GM18517 (cell line): ENCODE measurements around the gene FAM13A.
A peak's percentile ranks its signal among the peaks of the same experiment; 100 is the strongest.
"Not testable (repeated sequence)": the region's sequence is repeated elsewhere in the genome, so short reads cannot be mapped to it uniquely, and the experiment has no call there.

Experiments
- ATAC-seq: cut with Tn5 transposase; IDR thresholded peaks from one replicate; pipeline ENCODE4 v1.9.1; 2021; ENCODE audit warnings: mild to moderate bottlenecking, moderate library complexity; ENCODE audit not compliant: unreplicated experiment

The FAM13A gene

DNA sequence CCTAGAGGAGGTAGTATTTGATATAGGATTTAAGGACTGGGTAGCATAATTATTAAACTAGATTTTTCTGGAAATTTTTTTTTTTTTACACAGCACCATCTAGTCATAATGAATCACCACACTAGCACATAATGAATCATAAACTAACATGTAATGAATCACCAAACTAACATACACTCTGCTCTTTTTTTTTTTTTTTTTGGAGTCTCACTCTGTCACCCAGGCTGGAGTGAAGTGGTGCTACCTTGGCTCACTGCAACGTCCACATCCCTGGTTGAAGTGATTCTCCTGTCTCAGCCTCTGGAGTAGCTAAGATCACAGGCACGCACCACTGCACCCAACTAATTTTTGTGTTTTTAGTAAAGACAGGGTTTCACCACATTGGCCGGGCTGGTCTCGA is 92.5 kb downstream of the FAM13A start:
- peak; percentile 55 for ATAC-seq

DNA sequence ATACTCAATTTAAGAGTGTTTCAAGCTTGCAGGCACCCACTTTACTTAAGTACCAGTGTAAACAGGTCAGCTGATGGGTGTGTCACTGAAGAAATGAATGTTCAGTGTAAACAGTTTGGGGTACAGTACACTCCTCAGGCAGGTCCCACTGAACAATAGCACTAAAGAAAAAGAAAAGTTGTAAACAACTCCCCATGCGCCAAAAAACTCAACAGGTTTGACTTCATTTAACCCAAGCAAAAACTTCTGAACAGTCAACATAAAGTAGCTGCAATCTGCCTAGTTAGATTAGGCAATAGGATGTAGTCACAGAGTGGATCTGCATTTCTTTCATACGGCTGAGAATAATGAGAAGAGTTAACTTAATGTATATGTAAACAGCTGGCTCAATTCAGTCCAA is 93.2 kb downstream of the FAM13A start:
- ATAC-seq: no peak

DNA sequence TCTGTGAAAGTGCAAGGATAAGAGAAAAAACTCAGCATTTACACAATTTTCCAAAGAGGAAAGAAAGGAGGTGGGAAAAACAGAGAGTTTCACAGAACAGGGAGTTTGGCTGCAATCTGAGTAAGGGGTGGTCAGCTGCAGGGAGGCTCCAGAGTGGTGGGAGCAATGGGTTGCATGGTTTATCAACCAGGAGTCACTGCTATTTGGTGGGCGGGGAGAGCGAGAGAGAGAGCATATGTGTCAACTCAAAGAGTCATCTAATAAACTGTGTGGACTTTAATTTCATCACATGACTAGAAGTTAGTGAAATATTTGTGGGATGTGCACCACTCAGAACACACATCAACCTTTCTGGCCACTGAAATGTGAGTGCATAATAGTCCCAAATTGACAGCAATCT is 94.6 kb downstream of the FAM13A start:
- ATAC-seq: no peak

DNA sequence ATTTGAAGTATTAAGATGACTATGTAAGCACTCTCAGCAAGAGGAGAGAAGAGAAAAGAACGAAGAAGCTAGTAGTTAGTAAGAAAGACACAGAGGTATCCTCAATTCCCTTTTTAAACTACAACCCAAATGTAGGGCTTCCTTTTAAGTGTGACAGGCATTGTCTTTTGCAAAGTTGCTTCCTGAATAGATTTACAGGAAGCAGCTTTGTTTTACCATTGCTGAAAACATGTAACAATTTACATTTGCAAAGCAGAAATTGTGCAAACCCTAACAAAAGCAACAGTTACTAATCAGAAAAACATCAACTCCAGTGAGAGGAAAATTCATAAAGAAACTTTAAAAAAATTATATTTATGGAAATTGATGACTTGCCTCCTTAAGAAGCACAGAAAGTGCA is 96.4 kb downstream of the FAM13A start:
- no peak for ATAC-seq

DNA sequence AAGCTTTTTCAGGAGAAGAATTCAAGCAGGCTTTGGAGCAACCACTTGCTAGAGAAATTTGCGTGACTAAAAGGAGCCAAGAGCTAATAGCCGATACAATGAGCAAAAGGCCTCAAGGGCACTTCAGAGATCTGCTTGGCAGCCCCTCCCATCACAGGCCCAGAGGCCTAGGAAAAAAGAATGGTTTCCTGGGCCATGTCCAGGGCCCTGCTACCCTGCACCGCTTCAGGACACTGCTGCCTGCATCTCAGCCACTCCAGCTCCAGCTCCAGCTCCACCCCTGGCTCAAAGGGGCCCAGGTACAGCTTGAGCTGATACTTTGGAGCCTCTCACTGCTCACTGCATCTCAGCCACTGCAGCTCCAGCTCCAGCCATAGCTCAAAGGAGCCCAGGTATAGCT is 98.9 kb downstream of the FAM13A start:
- no peak for ATAC-seq

DNA sequence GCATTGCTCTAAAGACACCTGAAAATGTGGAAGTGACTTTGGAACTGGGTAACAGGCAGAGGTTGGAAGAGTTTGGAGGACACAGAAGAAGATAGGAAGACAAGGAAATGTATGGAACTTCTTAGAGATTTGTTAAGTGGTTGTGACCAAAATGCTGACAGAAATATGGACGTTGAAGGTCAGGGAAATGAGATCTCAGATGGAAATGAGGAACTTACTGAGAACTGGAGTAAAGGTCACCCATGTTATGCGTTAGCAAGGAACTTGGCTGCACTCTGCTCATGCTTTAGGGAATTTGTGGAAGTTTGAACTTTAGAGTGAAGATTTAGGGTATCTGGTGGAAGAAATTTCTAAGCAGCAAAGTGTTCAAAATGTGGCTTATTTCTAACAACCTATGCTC is 99.4 kb downstream of the FAM13A start:
- ATAC-seq: no peak

DNA sequence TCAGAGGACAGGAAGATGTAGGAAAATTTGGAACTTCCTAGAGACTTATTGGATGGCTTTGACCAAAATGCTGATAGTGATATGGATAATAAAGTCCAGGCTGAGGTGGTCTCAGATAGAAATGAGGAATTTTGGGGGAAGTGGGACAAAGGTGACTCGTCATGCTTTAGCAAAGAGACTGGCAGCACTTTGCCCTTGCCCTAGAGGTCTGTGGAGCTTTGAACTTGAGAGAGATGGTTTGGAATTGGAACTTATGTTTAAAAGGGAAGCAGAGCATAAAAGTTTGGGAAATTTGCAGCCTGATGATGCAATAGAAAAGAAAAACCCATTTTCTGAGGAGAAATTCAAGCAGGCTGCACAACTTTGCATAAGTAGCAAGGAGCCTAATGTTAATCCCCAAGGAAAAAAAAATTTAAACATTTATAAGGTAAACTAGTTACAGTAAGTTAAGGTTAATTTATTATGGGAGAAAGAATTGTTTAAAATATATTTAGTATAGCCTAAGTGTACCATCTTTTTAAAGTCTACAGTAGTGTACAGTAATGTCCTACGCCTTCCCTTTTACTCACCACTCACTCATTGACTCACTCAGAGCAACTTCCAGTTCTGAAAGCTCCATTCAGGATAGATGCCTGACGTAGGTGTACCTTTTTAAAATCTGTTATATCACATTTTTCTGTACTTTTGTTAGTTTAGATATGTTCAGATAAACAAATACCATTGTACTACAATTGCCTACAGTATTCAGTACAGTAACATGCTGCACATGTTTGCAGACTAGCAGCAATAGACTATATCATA is 101.2 kb downstream of the FAM13A start:
- no peak for ATAC-seq

DNA sequence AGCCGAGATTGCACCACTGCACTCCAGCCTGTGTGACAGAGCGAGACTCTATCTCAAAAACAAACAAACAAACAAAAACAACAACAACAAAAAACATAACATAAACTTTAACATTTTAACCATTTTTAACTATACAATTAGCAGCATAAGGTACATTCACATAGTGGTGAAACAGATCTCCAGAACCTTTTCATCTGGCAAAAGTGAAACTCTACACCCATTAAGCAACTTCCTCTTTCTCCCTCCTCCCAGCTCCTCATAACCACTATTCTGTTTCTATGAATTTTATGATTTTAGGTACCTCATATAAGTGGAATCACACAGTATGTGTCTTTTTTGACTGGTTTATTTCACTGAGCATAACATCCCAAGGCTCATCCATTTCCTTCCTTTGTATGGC is 103.6 kb downstream of the FAM13A start:
- peak; percentile 66 for ATAC-seq

DNA sequence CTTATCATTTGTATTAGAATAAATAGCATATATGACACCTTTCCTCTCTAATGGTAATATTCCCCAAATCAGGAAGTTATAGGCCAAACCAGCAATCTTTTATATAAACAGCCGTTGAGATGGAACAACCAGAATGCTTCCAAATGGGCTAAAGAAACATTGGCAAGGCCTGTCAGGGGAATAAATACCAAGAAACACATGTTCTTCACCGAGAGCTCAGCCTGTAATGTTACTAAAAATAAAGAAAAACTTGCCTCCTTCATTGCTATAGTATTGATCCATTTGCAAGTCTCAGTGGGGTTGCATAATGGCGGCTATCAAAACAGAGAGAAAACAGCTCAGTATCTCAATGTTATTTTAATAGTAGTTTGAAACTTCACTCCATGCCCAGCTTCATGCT is 104.9 kb downstream of the FAM13A start:
- ATAC-seq: no peak

DNA sequence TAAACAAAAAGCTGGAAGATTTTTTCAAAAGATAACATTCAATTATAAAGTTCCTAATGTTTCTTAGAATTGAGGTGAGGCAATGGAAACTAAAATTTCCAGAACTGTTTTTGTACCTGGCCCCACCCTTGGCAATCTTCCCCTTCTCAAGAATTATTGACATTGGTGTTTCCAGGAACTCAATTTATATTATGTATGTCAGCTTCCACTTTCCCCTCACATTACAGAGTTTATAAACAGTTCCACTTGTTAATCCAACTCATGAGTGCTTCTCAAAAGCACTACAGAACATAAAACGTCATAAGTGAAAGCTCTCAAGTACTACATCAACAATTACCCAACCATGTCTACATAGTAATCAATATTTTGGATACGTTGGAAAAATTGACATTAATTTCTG is 107.4 kb downstream of the FAM13A start:
- ATAC-seq: no peak

DNA sequence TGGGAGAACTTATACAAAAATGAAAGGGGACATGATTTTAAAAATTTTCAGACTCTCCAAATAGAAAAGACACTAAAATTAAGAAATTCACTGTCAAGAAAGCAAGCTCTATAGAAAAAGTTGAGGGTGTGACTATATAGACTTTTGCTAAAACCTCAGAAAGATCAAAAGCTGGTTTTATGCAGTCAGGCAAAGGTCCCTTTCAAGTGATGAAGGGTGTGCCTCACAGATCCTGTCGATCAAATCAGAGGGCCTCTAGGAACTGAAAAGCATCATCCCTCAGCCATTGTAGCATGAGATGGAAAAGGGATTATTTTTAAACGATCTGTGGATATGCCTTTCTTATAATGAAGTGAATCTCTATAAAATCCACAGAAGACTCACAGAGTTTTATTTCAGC is 116.5 kb downstream of the FAM13A start:
- ATAC-seq: no peak

DNA sequence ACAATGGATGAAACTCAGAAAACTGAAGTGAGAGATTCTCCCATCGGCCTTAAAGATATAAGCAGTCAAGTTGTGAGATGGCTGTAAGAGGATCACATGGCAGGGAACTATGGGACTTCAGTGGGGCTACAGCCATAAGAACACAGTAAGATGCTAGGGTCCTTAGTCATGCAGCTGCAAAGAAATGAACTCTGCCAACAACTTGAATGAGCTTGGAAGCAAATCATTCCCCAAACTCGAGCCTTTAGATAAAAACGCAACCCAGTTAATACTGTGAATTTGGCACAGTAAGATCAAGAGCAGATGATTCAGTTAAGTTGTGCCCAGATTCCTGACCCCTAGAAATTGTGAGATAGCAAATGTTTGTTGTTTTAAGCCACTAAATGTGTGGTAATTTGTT is 117.3 kb downstream of the FAM13A start:
- no peak for ATAC-seq

DNA sequence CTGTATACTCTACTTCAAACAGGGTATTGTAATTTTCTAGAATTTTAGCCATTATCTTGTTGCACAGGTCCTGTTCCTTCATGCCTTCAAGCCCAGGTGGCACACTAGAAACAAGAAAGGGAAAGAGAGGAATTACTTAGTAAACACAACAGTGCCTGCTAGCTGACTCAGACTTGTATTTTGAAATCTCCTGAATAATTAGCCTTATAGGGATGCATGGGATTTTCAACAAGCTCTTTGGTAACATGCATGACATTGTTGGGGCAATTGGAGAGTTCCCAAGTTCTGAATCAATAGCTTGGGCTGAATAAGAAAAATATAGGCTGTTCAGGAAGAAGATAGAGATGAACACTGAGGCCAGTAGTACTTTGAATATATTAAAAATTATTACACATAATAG is 118.8 kb downstream of the FAM13A start:
- no peak for ATAC-seq

DNA sequence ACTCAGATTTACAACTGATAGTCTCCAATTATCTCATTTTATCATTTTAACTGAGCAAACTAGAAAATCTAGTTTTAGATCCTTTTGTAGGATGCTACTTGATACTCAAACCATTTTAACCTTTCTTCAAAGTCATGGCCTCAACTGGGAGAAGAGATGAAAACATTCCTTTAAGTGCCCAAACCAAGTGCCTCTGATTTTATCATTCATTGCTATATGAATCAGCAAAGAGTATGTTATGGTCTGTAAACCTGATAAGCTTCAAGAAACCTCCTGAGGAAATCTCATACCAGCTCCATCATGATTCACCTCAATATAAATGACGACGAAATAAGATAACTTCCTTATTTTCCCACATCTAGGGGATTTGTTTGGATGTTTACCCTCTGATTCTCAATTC is 119.9 kb downstream of the FAM13A start:
- no peak for ATAC-seq

DNA sequence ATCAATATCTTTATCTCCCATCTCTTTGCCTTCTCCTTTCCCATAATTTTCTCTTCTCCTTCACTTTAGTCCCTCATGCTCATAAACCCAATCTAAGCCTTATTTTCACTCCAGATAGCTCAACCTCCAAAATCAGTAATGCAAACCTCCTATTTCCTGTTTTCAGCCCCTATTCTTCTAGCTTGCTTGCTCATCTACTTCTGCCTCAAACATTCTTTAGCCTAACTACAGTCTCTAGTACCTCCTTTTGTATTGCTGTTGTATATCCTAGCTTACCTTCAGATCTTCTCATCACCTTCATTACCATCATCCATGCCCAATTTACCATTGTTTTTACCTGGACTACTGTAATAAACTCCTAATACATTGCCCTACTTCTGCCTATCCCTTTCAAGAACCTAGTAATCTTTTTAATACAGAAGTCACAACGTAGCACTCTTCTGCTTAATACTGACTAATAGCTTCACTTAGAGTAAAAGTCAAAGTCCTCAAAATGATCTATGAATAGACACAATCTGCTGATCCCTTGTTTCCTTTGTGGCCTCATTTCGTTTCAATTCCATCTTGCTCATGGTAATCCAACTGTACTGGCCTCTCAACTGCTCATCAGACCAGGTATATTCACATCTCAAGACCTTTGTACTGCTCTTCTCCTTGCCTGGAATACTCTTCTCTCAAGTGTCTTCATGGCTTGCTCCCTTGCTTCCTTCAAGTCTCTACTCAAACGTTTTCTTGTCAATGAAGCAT is 123.4 kb downstream of the FAM13A start:
- ATAC-seq: no peak

DNA sequence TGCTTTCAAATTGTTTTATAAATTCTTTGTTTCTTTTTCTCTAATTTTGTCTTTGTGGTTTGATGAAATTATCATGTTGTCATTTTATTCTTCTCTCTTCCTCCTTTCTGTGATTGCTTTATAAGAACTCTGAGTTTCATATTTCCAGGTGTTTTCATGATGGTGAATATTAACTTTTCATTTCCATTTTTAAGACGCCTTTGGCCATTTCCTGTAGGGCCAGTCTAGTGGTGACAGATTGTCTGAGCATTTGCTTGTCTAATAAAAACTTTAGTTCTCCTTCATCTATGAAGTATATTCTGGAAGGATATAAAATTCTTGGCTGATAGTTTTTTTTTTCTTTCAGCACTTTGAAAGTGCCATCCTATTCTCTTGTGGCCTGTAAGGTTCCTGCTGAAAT is 128.1 kb downstream of the FAM13A start:
- ATAC-seq: no peak

DNA sequence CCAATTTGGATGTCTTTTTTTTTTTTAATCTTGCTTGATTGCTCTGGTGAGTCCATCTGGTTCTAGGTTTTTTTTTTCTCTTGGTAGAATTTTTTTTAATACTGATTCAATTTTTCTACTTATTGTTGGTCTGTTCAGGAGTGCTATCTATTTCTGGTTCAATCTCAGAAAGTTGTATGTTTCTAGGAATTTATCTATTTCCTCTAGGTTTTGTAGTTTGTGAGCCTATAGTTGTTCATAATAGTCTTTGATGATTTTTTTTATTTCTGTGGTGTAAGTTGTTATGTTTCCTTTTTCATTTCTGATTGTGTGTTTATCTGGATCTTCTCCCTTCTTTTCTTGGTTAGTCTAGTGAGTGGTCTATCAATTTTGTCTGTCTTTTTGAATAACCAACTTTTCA is 129.6 kb downstream of the FAM13A start:
- ATAC-seq: no peak

DNA sequence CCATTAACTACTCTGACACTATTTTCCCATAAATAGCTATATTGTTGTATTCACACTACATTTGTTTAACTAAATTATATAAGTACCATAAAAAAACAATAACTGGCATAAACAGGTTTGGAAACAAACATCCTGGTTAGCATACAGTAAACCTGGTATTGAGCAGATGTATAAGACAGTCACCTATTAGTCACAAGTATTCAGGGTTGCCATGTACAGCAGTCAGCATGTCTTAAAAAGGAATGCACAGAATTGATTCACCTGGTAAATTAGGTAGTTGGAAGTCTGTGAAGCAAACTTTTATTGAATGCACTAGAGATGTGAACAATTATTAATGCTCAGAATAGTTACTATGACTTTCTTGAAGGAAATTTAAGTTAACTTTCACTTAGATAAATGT is 137.9 kb downstream of the FAM13A start:
- ATAC-seq: no peak

DNA sequence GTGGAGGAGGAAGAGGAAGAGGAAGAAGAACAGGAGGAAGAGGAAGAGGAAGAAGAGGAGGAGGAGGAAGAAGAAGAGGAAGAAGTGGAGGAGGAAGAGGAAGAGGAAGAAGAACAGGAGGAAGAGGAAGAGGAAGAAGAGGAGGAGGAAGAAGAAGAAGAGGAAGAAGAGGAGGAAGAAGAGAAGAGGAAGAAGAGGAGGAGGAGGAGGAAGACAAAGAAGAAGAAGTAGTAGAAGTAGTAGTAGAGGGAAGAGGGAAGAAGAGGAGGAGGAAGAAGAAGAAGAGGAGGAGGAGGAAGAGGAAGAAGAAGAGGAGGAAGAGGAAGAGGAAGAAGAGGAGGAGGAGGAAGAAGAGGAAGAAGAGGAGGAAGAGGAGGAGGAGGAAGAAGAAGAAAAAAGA is 143.8 kb downstream of the FAM13A start:
- ATAC-seq: not testable (repeated sequence)

DNA sequence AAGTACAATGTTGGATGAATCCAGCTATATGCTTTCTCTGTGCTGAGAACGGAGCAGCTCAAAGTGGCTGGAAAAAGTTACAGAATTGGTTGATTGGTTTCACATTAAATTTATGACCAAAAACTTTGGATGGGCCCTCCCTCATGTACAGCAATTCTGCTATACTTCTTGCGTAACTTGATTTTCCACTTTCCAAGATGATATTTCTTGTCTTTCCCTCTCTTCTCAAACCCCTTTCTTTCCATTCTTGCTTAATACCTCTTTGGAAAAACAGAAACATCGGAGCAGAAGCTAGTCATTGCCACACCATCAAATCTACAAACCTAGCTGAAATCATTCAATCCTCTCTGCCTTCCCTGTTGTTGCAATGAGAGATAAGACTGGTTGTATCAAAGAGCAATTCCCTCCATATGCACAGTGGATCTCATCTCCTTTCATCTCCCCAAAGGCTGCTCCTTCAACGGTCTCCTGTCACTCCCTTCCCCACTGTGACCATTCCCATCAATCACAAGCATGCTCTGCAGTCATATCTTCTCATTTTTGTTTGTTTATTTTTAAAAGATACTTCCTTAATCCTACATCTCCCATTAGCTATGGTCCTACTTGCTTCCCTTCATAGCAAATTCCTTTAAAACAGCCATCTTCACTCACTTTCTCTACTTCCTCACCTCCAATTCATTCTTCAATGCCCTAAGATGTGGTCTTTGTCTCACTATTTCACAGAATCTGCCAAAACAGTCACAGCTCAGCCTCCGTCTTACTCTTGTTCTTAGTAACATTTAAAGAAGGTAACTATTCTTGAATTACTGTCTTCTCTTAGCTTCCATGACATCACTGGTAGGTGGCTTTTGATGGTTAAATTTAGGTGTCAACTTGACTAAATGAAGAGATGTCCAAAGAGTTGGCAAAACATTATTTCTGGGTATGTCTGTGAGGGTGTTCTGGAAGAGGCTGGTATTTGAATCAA is 145.5 kb downstream of the FAM13A start:
- no peak for ATAC-seq

DNA sequence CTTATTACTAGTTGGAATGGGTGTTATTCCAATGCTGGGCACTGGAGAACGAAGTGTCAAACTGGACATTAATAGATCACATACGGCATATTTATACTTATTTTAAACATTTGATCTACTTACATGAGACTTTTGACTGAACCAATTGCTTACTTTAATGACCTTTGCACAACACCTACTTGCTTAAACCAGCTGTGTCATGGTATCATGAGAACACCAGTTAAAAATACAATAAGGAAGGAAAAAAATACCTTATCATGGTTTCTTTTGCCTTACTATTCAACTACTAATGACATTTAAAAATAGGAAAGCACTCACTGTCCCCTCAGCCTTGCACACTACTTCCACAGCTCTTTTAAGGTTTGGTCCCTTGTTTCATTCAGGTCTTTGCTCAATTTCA is 146.9 kb downstream of the FAM13A start:
- ATAC-seq: no peak
